ENCODE data around the gene NSD1.

DNA sequence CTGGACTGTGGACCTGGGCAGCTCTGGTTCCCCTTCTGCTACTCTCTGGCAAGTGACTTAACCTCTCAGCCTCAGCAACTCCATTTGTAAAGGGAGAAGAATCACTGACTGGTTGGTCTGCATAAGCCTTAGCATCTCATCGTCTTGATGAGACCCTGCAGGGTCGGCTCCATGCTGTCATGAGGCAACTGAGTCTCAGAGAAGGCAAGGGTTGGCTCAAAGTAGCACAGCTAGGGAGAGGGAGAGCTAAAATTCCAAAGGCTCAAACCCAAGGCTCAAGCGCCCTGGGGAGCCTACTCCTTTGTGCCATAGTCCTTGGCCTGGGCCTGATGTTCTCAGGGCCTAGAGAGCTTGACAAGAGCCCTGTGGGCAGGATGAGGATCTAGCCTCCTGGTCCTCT, 42.3 kb upstream of the NSD1 start:
- TF ChIP-seq CHD2 (IDR thresholded peaks at IDR 0.05; ENCODE audit: low read length) (no peak), TAF1 (IDR thresholded peaks at IDR 0.05; ENCODE audit: low read depth, low read length) (no peak)
